Hippocampal formation (tissue), 2 donors: ENCODE results near the gene PLXNA2.

Experiments
- DNase-seq, 2 donors: peaks; one replicate each; lab custom pipeline; 2025; lab: John Stamatoyannopoulos, UW

Gene PLXNA2

GRCh38 chr1:208225954-208226937, 17.9 kb downstream of the PLXNA2 start:
- DNase-seq: no peak

GRCh38 chr1:208224192-208224713, 19.9 kb downstream of the PLXNA2 start:
- no peak for DNase-seq

- no peak for DNase-seq
These were observed 21.0 kb downstream of the PLXNA2 start for GRCh38 chr1:208223136-208223535.

GRCh38 chr1:208222376-208223126, 21.6 kb downstream of the PLXNA2 start:
- DNase-seq: no peak

- DNase-seq: no peak
These were observed 22.9 kb downstream of the PLXNA2 start for GRCh38 chr1:208221291-208221622.

GRCh38 chr1:208219659-208220282, 24.4 kb downstream of the PLXNA2 start:
- no peak for DNase-seq

GRCh38 chr1:208219098-208219658, 25.0 kb downstream of the PLXNA2 start:
- no peak for DNase-seq

- DNase-seq: no peak
These were observed 25.7 kb downstream of the PLXNA2 start for GRCh38 chr1:208218237-208219097.

- DNase-seq: no peak
These were observed 26.4 kb downstream of the PLXNA2 start for GRCh38 chr1:208217781-208218180.

- no peak for DNase-seq
These were observed 27.4 kb downstream of the PLXNA2 start for GRCh38 chr1:208216806-208217205.

- no peak for DNase-seq
These were observed 28.1 kb downstream of the PLXNA2 start for GRCh38 chr1:208216062-208216461.

- no peak for DNase-seq
These were observed 28.8 kb downstream of the PLXNA2 start for GRCh38 chr1:208215393-208215792.

- DNase-seq: no peak
These were observed 30.4 kb downstream of the PLXNA2 start for GRCh38 chr1:208213786-208214185.

GRCh38 chr1:208212893-208213292, 31.3 kb downstream of the PLXNA2 start:
- DNase-seq: no peak

- DNase-seq: peak in 1 of 2 donors; percentile 11
These were observed 32.0 kb downstream of the PLXNA2 start for GRCh38 chr1:208211921-208212843.

GRCh38 chr1:208209896-208210589, 34.1 kb downstream of the PLXNA2 start:
- no peak for DNase-seq

GRCh38 chr1:208209286-208209685, 34.9 kb downstream of the PLXNA2 start:
- no peak for DNase-seq

- no peak for DNase-seq
These were observed 36.1 kb downstream of the PLXNA2 start for GRCh38 chr1:208208132-208208487.

- no peak for DNase-seq
These were observed 36.6 kb downstream of the PLXNA2 start for GRCh38 chr1:208207388-208208131.
